K562 (cell line): ENCODE data around the gene TAP2. TPM values are rescaled to one million over a fixed set of nuclear protein-coding genes. Genes with fewer than 3 reads are reported as not detected.

Source experiments
- ATF3 ChIP-seq, 2 experiments: fragments of 450-650 bp in 1 of 2; sonication (generic) in 1 of 2; formaldehyde crosslinking in 1 of 2; IDR thresholded peaks in 1 of 2; conservative IDR thresholded peaks in 1 of 2; 2 replicates each; pipeline versions ENCODE4 v1.6.1 to v1.8.1; 2016 to 2023; ENCODE audit warnings: mild to moderate bottlenecking in 2 of 2, moderate library complexity in 2 of 2, inconsistent platforms in 1 of 2, missing genetic modification reagents in 1 of 2
- CHD1 ChIP-seq: fragments of 200-600 bp; sonication (generic); IDR thresholded peaks from one replicate; pipeline ENCODE4 v1.6.1; 2012; ENCODE audit warnings: mild to moderate bottlenecking, moderate library complexity, low read length, inconsistent platforms
- FOXM1 ChIP-seq, 2 experiments: fragments of 450-650 bp in 1 of 2; sonication (generic) in 1 of 2; formaldehyde crosslinking in 1 of 2; IDR thresholded peaks; 2 replicates each; pipeline versions ENCODE4 v1.6.1 to v1.9.0; 2017 to 2022; ENCODE audit warnings: low read depth in 2 of 2, mild to moderate bottlenecking in 2 of 2, missing genetic modification reagents in 1 of 2, moderate library complexity in 1 of 2
- HEY1 ChIP-seq: fragments of 250-450 bp; sonication (Bioruptor Pico); IDR thresholded peaks from 2 replicates; pipeline ENCODE4 v1.5.0; 2020; ENCODE audit warnings: mild to moderate bottlenecking, moderate library complexity, borderline replicate concordance
- HMGN3 ChIP-seq: IDR thresholded peaks from 2 replicates; pipeline ENCODE4 v1.6.1; 2011; ENCODE audit warnings: borderline replicate concordance, low read depth, mild to moderate bottlenecking, mixed read lengths, low read length; ENCODE audit not compliant: insufficient read length; ENCODE audit errors: extremely low read depth
- ID3 ChIP-seq, 2 experiments: fragments of 250-450 bp in 1 of 2; fragments of 450-650 bp in 1 of 2; sonication (Bioruptor Pico) in 1 of 2; IDR thresholded peaks; 2 replicates each; pipeline versions ENCODE4 v1.6.1 to v1.8.0; 2016 to 2021; ENCODE audit warnings: mild to moderate bottlenecking in 2 of 2, moderate library complexity in 2 of 2, missing compliant biosample characterization in 1 of 2, missing genetic modification characterization in 1 of 2
- KDM5B ChIP-seq: fragments of 200-600 bp; sonication (generic); IDR thresholded peaks from 2 replicates; pipeline ENCODE4 v1.6.1; 2012; ENCODE audit warnings: low read depth, mild to moderate bottlenecking, moderate library complexity, low read length, control low read depth, inconsistent platforms; ENCODE audit not compliant: insufficient replicate concordance
- MTA1 ChIP-seq: fragments of 450-650 bp; IDR thresholded peaks from 2 replicates; pipeline ENCODE4 v1.6.1; 2017; ENCODE audit warnings: borderline replicate concordance
- POLR3G ChIP-seq: IDR thresholded peaks from 2 replicates; pipeline ENCODE4 v1.6.1; 2011; ENCODE audit not compliant: insufficient read length, insufficient replicate concordance; ENCODE audit errors: extremely low read depth
- RBBP5 ChIP-seq: fragments of 200-600 bp; sonication (generic); IDR thresholded peaks from 2 replicates; pipeline ENCODE4 v1.6.1; 2012; ENCODE audit warnings: borderline replicate concordance, mild to moderate bottlenecking, low read length, control low read depth, inconsistent platforms; ENCODE audit not compliant: insufficient read depth, poor library complexity, severe bottlenecking
- SIN3A ChIP-seq, 2 experiments: fragments of 150-350 bp in 1 of 2; IDR thresholded peaks; 2 replicates each; pipeline ENCODE4 v1.6.1; 2011 to 2016; ENCODE audit warnings: borderline replicate concordance in 2 of 2, low read depth in 2 of 2, low read length in 2 of 2, mild to moderate bottlenecking in 2 of 2, moderate library complexity in 2 of 2; ENCODE audit not compliant: control insufficient read depth in 1 of 2
- TARDBP ChIP-seq: fragments of 450-650 bp; IDR thresholded peaks from 2 replicates; pipeline ENCODE4 v1.6.1; 2016
- TEAD1 ChIP-seq, 2 experiments: fragments of 450-650 bp in 1 of 2; sonication (generic) in 1 of 2; formaldehyde crosslinking; IDR thresholded peaks; 2 replicates each; pipeline versions ENCODE4 v1.4.0 to v1.8.0; 2020 to 2022; ENCODE audit warnings: mild to moderate bottlenecking in 2 of 2, missing genetic modification reagents in 1 of 2
- ZNF507 ChIP-seq: conservative IDR thresholded peaks from 2 replicates; pipeline ENCODE4 v1.6.1; 2017; ENCODE audit warnings: missing genetic modification characterization, missing compliant biosample characterization
- polyA plus RNA-seq, 8 experiments: library from polyadenylated mRNA; depleted of rRNA in 4 of 8; stranded (reverse) in 5 of 8; unstranded in 3 of 8; fragments of >200 nt; fragmentation: Nextera tagmentation in 2 of 8; fragmentation: Illumina TruSeq in 1 of 8; extraction: Ambion mirVana in 2 of 8; extraction: Trizol in 1 of 8; gene quantifications; 2 replicates each; pipeline versions ENCODE4 v1.2.1 to v1.2.3, GENCODE V29; 2011 to 2014; ENCODE audit warnings: inconsistent platforms in 1 of 8, missing spikeins in 1 of 8
- total RNA-seq, 7 experiments: library from RNA; depleted of rRNA in 6 of 7; stranded (reverse); fragments of >200 nt in 6 of 7; fragmentation: Illumina TruSeq in 2 of 7; extraction: Trizol in 2 of 7; gene quantifications; 2 replicates each; pipeline versions ENCODE4 v1.2.1 to v1.2.3, GENCODE V29; 2011 to 2021; ENCODE audit warnings: low replicate concordance in 1 of 7
- TF ChIP-seq, protein P1 (sequence below): fragments of 450-650 bp; formaldehyde crosslinking; IDR thresholded peaks from 2 replicates; pipeline ENCODE4 v1.4.0; 2020; ENCODE audit warnings: mild to moderate bottlenecking, moderate library complexity

Gene TAP2
- total and polyA plus RNA-seq, 9 of the 15 experiments (the other 6 are each of a cell fraction or from before 2014, with no cell fraction given): 2.0 to 53.5 (median 19.6) TPM

DNA sequence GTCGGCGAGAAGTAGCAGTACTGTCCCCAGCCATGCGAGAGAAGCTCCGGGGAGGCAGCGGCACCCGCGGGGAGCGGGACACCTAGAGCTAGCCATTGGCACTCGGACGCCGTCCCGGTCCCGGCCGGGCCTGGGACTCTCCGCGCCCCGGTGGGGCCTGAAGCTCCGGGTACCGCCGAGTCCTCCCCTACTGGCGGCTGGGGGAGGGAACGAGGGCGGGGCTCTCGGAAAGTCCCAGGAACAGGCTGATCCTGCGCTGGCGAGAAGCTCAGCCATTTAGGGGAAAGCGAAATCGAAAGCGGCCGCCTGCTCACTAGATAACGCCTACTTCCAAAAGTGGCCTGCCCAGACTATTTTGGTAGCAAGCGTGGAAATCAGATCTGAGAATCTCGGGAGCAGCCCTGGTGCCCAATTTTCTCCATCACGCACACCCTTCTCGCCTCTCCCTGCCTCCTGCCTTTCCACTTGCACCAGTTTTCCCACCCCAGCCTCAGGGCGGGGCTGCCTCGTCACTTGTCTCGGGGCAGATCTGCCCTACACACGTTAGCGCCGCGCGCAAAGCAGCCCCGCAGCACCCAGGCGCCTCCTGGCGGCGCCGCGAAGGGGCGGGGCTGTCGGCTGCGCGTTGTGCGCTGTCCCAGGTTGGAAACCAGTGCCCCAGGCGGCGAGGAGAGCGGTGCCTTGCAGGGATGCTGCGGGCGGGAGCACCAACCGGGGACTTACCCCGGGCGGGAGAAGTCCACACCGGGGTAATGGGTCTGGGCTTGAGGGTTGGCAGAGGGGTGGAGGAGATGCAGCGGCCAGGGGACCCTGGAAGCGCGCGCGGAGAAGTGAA lies 15.2 kb upstream of the TAP2 start, which contains the start of the genes PSMB9 and TAP1 (continued):
- TF ChIP-seq HEY1 (no peak), POLR3G (no peak), TEAD1 (CRISPR knock-in tag; IDR thresholded peaks at IDR 0.05) (peak in 1 of 2 experiments; percentile 71; a peak in 1 of 4 replicates), RBBP5 (peak; percentile 85), FOXM1 (IDR thresholded peaks at IDR 0.05; ENCODE audit: low read depth) (peak; percentile 57; the same call in 1 of the 2 replicates), FOXM1 (CRISPR knock-in tag; IDR thresholded peaks at IDR 0.05; ENCODE audit: low read depth) (no peak), MTA1 (peak; percentile 41; the same call in 1 of the 2 replicates), TARDBP (peak; percentile 44; the same call in 1 of the 2 replicates), ZNF507 (no peak), CHD1 (peak; percentile 73), ID3 (CRISPR knock-in tag; IDR thresholded peaks at IDR 0.05) (no peak), ID3 (tag; IDR thresholded peaks at IDR 0.05) (0 out of 2 replicates have a peak, but pooled peaks have one; percentile 12), KDM5B (peak; percentile 54), SIN3A (IDR thresholded peaks at IDR 0.05; ENCODE audit: borderline replicate concordance in 2 of 2, control insufficient read depth in 1 of 2, low read depth in 2 of 2, low read length in 2 of 2) (peak in 1 of 2 experiments; percentile 52; a peak in 1 of 4 replicates), ATF3 (IDR thresholded peaks at IDR 0.05) (no peak), ATF3 (CRISPR knock-in tag; conservative IDR thresholded peaks at IDR 0.05) (0 out of 2 replicates have a peak, but pooled peaks have one; percentile 30), HMGN3 (peak; percentile 91)
- TF ChIP-seq, protein P1, sequence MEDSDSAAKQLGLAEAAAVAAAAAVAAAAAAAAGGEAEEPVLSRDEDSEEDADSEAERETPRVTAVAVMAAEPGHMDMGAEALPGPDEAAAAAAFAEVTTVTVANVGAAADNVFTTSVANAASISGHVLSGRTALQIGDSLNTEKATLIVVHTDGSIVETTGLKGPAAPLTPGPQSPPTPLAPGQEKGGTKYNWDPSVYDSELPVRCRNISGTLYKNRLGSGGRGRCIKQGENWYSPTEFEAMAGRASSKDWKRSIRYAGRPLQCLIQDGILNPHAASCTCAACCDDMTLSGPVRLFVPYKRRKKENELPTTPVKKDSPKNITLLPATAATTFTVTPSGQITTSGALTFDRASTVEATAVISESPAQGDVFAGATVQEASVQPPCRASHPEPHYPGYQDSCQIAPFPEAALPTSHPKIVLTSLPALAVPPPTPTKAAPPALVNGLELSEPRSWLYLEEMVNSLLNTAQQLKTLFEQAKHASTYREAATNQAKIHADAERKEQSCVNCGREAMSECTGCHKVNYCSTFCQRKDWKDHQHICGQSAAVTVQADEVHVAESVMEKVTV (CRISPR knock-in tag): peak; percentile 75
